Stimulated activated naive CD4-positive, alpha-beta T cell treated with Interleukin-2 at 50 U/mL for 16 hours (primary cell): ENCODE measurements around the gene SNF8.

ENCODE experiments used
- DNase-seq: peaks from one replicate; lab custom pipeline; 2025; lab: John Stamatoyannopoulos, UW

Gene SNF8

DNA sequence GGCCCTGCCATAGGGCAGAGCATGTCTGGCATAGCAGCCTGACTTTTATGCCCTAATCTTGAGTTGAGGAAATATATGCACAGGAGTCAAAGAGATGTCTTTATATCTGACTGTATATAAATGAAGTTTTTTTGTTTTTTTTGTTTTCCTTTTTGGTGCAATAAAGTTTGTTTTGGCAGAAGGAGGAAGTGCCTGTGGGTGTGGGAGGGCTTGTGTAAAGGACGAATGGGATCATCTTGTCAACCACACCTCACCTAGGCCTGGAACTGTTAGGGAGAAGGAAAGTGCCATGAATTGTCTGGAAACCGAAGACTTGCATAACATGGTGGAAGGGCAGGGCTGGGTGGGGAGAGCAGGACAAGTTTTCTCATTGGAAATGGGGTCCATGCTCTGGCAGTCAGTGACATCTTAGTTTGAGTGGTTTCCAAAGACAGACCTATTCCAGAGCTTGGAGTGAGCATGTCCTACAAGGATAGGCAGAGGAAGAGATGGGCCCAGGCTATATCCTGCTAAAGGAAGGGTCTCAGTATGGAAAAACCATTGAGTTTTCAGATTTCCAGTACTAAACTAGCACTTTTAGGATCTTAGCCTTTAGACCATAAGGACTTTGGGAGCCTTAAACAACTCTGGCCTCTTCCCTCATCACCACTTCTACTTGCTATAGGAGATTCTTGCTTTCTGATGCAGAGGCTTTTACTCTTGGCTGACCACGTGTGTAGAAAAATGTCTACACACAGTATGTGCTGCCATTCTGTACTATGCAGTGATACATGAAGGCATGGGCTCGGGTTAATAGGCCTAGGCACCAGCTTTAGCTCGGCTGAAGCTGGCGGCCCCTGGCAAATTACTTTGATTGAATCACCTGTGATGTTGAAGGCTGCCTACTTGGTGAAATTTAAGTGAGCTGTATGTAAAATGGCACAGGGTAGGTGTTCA, 15.5 kb downstream of the SNF8 start:
- DNase-seq: no peak

DNA sequence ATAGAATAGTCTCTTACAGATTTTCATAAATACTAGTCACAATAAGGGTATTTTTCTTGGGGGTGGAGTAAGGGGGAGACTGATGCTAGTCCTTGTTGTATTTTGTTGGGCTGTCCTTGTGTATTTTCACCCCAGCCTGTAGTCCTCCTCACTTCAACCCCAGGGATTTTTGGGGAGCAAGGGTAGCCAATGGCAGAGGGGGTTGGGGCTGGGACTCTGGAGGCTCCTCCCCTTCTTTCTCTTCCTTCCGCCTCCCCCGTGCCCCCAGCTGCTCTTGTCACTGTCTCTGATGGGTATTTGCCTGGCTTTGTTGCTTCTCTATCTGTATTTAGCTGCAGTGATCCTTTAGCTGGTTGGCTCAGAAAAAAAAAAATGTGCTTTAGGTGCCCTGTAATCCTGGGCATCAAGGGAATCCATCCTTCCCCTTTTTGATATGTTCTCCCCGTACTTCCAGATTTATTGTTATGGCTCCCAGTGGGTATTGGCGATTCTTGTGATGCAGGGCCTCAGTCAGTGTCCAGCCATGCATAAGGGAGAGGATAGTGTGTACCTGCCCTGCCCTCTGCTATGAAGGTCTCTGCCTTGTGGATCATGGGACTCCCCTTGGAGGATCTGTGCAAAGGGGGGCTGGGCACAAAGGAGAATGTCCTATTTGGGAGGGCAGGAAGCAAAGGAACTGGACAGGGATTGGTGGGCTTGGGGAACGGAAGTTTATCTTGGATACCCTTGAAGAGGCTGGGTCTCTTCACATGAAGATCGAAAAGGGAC, 16.5 kb downstream of the SNF8 start:
- DNase-seq: no peak

GRCh38 chr17:48925991-48926342, 18.7 kb downstream of the SNF8 start:
- DNase-seq: no peak

- DNase-seq: no peak
Measured at GRCh38 chr17:48925251-48925990, 19.2 kb downstream of the SNF8 start.

DNA sequence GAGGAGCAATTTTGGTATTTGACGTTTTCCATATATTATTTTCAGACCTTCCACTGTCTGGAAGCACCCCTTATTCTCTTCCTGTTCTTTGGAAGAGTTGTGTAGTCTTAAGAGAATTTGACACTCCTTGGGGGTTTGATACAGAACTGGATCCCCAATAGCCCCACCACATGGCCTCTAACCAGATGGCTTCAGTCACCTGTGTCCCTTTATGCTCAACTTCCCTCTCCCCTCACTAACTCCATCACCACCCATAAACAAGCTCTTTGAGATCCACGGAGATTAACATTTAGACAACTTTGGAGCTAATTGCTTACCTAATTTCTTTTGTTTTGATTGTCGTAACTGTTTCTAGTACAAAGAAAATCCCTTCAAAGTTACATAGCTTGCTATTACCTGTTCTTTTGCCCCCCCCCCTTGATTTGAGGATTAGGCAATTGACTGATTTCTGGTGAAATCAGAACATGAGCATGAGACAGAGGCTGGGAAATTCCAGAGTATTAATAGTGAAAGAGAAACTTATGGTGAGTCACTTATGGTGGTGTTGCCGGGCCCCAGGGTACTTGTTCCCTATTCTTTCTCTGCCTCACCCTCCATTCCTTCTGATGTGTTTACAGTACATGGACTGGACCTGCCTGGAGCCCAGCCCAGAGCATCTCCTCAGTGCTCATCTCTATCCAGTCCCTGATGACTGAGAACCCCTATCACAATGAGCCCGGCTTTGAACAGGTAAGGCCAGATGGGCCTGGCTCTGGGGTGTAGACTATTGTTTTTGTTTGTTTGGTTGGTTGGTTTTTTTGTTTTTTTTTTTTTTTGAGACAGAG, 29.0 kb downstream of the SNF8 start:
- peak; percentile 58 for DNase-seq

DNA sequence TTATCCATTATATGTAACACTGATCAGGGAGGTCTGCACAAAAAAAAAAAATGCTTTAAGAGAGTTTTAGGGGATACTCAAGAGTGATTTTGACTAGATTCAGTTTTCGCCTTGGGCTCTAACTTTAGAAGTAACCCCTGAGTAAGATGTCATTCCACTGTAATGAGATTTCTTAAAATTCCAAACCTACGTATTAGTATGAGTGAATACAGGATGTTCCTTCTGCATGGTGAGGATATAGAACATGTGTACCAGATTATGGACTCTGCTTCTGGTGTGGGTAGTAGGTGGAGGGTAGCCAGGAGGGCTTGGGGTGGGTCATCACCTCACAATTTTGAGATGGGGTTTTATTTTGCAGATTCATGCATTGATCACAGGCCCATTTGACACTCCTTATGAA, 32.2 kb downstream of the SNF8 start:
- DNase-seq: no peak

- DNase-seq: no peak
Measured at GRCh38 chr17:48910370-48910769, 34.3 kb downstream of the SNF8 start.

DNA sequence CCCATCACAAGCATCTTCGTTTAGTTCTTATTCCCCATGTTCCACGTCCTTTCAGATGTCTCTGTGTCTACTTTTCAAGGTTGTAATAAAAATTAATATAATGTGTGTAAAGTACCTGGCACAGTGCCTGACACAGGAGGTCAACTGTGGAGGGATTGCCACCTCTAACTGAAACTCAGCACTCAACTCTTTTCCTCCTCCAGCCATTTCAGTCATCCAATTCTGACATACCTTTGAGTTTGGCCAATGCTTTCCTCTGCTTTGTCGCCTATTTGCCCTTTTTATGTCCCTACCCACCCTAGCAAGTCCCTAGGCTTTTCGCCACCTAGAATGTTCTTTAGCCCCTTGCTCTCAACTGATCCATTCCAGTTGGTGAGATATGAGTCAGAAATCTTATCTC, 34.9 kb downstream of the SNF8 start:
- no peak for DNase-seq

- DNase-seq: peak; percentile 89
Measured at GRCh38 chr17:48908853-48909394, 35.7 kb downstream of the SNF8 start.

- peak; percentile 90 for DNase-seq
Measured at GRCh38 chr17:48908047-48908843, 36.4 kb downstream of the SNF8 start, which contains the start of gene UBE2Z. Gene UBE2Z, plus strand, starts transcription at chr17:48908407. Its CDS starts 97 bp downstream, at chr17:48908504.

DNA sequence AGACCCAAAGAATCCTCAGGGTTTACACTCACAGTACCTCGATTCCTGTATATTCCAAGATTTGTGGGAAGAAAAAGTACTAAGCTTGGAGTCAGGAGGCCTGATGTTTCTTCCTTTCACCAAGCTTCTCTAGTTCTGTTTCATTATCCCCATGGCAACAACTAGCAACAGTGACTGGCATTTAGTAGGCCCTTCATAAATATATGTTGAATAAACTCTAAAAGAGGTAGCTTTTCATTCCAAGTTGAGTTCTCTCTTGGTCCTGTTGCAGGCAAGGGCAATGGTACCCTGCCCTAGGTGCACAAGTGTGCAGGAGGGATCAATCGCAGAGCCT, 37.0 kb downstream of the SNF8 start:
- no peak for DNase-seq

DNA sequence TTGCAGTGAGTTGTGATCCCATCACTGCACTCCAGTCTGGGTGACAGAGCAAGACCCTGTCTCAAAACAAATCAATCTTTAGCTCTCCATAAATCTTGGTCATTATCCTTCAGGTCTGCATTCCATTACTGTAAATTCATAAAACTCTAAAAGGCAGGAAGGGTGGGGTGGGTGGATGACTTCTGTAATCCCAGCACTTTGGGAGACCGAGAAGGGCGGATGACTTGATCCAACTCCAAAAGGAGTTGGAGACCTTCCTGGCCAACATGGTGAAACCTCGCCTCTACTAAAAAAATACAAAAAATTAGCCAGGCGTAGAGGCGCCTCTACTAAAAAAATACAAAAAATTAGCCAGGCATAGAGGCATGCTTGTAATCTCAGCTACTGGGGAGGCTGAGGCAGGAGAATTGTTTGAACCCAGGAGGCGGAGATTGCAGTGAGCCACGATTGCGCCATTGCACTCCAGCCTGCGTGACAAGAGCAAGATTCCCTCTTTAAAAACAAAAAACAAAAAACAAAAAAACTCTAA, 38.6 kb downstream of the SNF8 start:
- no peak for DNase-seq

- no peak for DNase-seq
Measured at GRCh38 chr17:48904428-48904827, 40.2 kb downstream of the SNF8 start.

DNA sequence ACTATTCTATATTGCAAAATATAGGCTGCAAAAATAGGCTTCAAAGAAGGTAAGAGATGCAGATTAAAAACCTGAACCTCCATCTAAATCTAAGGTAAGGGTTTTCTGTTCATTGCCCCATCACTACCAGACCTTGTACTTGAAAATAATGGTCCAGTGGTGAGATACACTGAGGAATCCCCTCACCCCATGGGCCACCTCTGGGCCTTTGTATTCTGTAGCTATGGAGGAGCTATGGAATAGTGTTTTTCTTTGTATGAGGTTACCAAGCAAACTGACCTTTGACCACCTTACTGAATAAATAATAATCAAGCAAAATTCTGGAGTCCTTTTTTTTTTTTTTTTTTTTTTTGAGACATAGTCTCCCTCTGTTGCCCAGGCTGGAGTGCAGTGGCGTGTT, 41.2 kb downstream of the SNF8 start:
- DNase-seq: no peak

- DNase-seq: no peak
Measured at GRCh38 chr17:48901241-48901640, 43.4 kb downstream of the SNF8 start.

DNA sequence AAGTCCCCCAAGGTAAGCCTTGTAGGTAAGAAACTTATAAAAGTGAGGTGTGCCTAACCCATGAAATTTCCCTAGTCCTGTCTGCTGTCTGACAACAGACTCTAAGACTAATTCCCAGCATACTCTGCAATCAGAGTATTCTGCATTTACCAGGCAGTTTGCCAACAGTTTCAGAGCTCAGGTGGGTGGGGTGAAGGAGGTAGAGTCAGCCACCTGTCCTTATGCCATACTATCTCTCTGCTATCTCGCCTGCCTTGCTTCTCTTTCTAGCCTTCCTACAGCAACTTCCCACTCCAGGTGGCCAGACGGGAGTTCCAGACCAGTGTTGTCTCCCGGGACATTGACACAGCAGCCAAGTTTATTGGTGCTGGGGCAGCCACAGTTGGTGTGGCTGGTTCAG, 49.8 kb downstream of the SNF8 start:
- DNase-seq: no peak

DNA sequence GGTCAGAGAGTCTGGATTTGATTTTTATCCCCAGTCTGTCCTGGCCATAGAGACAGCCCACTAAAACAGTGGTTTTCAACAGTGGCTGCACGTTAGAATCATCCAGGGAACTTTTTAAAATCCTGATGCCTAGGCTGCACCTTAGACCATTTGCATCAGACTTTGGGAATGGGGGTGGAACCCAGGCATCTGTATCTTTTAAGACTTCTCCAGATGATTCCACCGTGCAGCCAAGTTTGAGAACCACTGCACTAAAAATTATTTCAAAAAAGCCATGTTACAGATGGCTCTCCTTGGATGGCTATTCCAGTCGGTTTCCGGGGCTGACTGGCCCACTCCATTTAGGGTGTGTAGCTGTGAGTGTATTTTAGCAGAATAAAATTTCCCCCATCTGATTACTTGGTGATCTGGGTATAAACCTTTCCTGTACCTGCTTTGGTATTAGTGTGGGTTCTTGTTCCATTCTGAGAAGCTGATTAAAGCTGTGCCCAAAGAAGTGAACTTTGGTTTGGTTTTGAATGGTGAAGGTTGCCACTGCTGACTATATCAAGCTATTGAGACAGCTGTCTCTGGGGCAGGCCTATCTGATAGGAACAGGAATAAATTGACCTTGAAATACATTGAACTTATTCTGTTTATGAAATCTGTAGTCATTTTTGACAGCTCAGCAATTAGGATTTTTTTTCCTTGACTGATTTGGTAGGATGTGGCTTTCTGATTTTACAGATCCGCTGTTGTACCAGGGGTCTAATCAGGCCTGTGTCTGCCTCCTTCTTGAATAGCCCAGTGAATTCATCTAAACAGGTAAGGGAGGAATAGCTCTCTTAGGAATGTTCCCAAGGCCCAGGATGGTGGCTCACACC, 50.8 kb downstream of the SNF8 start:
- no peak for DNase-seq

GRCh38 chr17:48892940-48893645, 51.5 kb downstream of the SNF8 start:
- no peak for DNase-seq

DNA sequence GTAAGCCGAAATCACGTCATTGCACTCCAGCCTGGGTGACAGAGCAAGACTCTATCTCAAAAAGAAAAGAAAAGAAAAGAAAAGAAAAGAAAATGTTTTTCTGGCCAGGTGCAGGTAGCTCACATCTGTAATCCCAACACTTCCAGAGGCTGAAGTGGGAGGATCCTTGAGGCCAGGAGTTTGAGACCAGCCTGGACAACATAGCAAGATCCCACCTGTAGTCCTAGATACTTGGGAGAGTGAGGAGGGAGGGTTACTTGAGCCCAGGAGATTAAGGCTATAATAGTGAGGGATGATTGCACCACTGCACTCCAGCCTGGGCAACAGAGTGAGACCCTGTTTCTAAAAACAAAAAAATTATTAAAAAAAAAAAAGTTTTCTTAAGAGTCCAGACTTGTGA, 54.6 kb downstream of the SNF8 start:
- DNase-seq: no peak
